Measurements from ENCODE around the gene RNF223. TPM values are rescaled to one million over a fixed set of nuclear protein-coding genes. Genes with fewer than 3 reads are reported as not detected.

Gene RNF223
- total and polyA plus RNA-seq, 7 donors, result not detected

- DNase-seq, result no peak
- Histone ChIP-seq H3K36me3 (ENCODE audit: insufficient read depth in 1 of 2, low read depth in 1 of 2) (no peaks in the 10 kb centered on the region), H3K4me3 (no peak overlapping the region), H3K27ac (no peak overlapping the region), H3K4me1 (no peaks in the 10 kb centered on the region), H3K27me3 (ENCODE audit: insufficient read depth in 3 of 3, low read length in 2 of 3) (peaks cover 0 to 27% (median 6%) of the 10 kb centered on the region in 3 donors), H3K9me3 (no peaks in the 10 kb centered on the region)
- 79 to 84% (median 79%) methylated on average over 23 to 25 of the region's 25 CpGs for WGBS, 3 donors
- TF ChIP-seq CTCF (IDR thresholded peaks at IDR 0.05), result no peak
- intact Hi-C loops (cut with DNase I), result no loop called here
- no peak for ATAC-seq
Measured at GRCh38 chr1:1120866-1121591, 46.9 kb upstream of the RNF223 start.

GRCh38 chr1:1120096-1120495 lies 46.0 kb upstream of the RNF223 start:
- Histone ChIP-seq H3K27me3 (ENCODE audit: insufficient read depth in 3 of 3, low read length in 2 of 3) (peaks cover 0 to 27% (median 5%) of the 10 kb centered on the region in 3 donors), H3K36me3 (ENCODE audit: insufficient read depth in 1 of 2, low read depth in 1 of 2) (no peaks in the 10 kb centered on the region), H3K27ac (no peak overlapping the region), H3K4me3 (no peak overlapping the region), H3K9me3 (no peaks in the 10 kb centered on the region), H3K4me1 (peaks cover under 1% of the 10 kb centered on the region)
- ATAC-seq (no peak), DNase-seq (no peak)
- WGBS, 3 donors, result 54 to 61% (median 60%) methylated on average over 13 to 16 of the region's 16 CpGs
- TF ChIP-seq CTCF (IDR thresholded peaks at IDR 0.05), result no peak
- intact Hi-C loops (cut with DNase I), result no loop called here

DNA sequence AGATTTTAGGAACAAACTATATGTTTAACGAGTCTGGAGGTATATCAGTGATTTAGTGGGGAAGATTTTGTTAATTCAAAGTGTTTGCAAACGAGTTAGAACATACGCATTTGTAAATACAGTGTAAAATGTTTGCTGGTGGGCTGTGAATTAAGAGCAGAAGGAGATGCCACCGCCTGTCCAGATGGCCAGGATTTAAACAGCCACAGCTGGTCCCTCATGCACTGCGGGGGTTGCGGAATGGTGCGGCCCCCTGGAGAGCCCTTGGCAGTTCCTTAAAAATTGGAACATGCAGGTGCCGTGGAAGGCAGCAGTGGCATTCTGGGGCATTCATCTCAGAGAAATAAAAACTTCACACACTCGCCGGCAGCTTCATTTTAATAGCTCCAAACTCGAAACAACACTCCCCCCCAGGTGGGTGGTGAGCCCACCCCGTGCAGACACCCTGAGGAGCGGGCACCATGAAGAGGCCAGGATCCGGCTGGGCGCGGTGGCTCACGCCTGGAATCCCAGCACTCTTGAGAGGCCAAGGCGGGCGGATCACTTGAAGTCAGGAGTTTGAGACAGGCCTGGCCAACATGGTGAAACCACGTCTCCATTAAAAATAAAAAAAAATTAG lies 45.3 kb upstream of the RNF223 start:
- 62 to 71% (median 68%) methylated on average over 20 of the region's 20 CpGs for WGBS, 3 donors

DNA sequence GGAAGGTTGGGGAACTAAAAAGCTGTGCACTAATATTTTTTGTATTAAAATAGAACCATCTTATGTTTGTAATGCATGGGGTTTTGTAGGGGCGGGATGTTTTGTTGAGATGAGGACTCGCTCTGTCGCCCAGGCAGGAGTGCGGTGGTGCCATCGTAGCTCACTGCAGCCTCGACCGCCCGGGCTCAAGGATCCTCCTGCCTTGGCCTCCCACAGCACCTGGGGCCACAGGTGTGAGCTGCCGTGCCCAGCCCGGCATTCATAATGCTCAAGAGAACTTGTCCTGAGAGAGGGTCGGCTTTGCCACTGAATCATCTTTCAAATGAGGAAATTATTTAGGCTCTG lies 44.7 kb upstream of the RNF223 start:
- no peak for DNase-seq
- no peak overlapping the region for H3K4me3 ChIP-seq
- WGBS, 3 donors, result 82 to 90% (median 83%) methylated on average over 11 of the region's 11 CpGs
- intact Hi-C loops (cut with DNase I), result loop anchor here in 1 of 2 donors (5.0 kb wide), 1 partner anchor 153 kb away; the partner anchor contains the start of gene UBE2J2
- H3K36me3 ChIP-seq (ENCODE audit: insufficient read depth in 1 of 2, low read depth in 1 of 2), result no peaks in the 10 kb centered on the region
- peaks cover 4% of the 10 kb centered on the region for H3K4me1 ChIP-seq
- no peak for ATAC-seq
- peaks cover 0 to 27% (median 5%) of the 10 kb centered on the region in 3 donors for H3K27me3 ChIP-seq (ENCODE audit: insufficient read depth in 3 of 3, low read length in 2 of 3)
- H3K9me3 ChIP-seq, result no peaks in the 10 kb centered on the region
- H3K27ac ChIP-seq, result no peak overlapping the region
- TF ChIP-seq CTCF (IDR thresholded peaks at IDR 0.05), result no peak

More for the DNA sequence above, 45.3 kb upstream of the RNF223 start:
- TF ChIP-seq CTCF (IDR thresholded peaks at IDR 0.05), result no peak
- ATAC-seq (no peak), DNase-seq (no peak)
- Histone ChIP-seq H3K27ac (no peak overlapping the region), H3K9me3 (no peaks in the 10 kb centered on the region), H3K4me1 (peaks cover 4% of the 10 kb centered on the region), H3K36me3 (ENCODE audit: insufficient read depth in 1 of 2, low read depth in 1 of 2) (no peaks in the 10 kb centered on the region), H3K4me3 (no peak overlapping the region), H3K27me3 (ENCODE audit: insufficient read depth in 3 of 3, low read length in 2 of 3) (peaks cover 0 to 27% (median 5%) of the 10 kb centered on the region in 3 donors)
- intact Hi-C loops (cut with DNase I), result loop anchor here in 1 of 2 donors (5.0 kb wide), 1 partner anchor 153 kb away; the partner anchor contains the start of gene UBE2J2
